Measurements from ENCODE around the gene LTB4R.
A peak's percentile ranks its signal among the peaks of the same experiment; 100 is the strongest.

The LTB4R gene, protein sequence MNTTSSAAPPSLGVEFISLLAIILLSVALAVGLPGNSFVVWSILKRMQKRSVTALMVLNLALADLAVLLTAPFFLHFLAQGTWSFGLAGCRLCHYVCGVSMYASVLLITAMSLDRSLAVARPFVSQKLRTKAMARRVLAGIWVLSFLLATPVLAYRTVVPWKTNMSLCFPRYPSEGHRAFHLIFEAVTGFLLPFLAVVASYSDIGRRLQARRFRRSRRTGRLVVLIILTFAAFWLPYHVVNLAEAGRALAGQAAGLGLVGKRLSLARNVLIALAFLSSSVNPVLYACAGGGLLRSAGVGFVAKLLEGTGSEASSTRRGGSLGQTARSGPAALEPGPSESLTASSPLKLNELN

DNA sequence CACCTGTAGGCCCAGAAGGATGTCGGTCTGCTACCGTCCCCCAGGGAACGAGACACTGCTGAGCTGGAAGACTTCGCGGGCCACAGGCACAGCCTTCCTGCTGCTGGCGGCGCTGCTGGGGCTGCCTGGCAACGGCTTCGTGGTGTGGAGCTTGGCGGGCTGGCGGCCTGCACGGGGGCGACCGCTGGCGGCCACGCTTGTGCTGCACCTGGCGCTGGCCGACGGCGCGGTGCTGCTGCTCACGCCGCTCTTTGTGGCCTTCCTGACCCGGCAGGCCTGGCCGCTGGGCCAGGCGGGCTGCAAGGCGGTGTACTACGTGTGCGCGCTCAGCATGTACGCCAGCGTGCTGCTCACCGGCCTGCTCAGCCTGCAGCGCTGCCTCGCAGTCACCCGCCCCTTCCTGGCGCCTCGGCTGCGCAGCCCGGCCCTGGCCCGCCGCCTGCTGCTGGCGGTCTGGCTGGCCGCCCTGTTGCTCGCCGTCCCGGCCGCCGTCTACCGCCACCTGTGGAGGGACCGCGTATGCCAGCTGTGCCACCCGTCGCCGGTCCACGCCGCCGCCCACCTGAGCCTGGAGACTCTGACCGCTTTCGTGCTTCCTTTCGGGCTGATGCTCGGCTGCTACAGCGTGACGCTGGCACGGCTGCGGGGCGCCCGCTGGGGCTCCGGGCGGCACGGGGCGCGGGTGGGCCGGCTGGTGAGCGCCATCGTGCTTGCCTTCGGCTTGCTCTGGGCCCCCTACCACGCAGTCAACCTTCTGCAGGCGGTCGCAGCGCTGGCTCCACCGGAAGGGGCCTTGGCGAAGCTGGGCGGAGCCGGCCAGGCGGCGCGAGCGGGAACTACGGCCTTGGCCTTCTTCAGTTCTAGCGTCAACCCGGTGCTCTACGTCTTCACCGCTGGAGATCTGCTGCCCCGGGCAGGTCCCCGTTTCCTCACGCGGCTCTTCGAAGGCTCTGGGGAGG is at the start of gene LTB4R:
Gene LTB4R (plus strand): TSS at position 857 of the 959 bp plus-strand sequence. CDS start 4,150 bp downstream, outside the sequence.
- no peaks in the 10 kb centered on the region for H3K9me3 ChIP-seq (ENCODE audit: control insufficient read depth in 2 of 2, low read length in 2 of 2)
- no peaks in the 10 kb centered on the region for H3K27me3 ChIP-seq (ENCODE audit: control insufficient read depth in 2 of 2, insufficient read depth in 2 of 2, low read length in 2 of 2)
- H3K4me1 ChIP-seq (ENCODE audit: control insufficient read depth in 2 of 2, insufficient read depth in 2 of 2, low read length in 2 of 2), result peaks cover 36 to 57% of the 10 kb centered on the region in 2 donors

DNA sequence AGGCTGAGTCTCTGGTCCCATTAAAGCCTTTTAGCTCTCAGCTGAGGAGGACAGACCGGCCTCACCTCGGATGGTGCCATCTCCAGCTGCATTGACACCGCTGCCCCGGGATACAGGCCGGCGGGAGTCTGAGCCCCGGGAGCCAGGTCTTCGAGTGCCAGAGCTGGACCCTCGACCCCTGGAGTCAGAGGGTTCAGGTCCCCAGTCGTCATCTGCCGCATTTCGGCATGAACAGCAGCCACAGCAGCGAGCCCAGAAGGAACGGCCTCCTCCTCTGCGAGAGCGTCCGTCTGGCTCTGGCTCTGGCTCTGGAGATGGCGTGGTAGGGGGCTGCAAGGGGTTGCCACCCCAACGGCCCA is 49.4 kb upstream of the LTB4R start:
- H3K4me1 ChIP-seq (ENCODE audit: control insufficient read depth in 2 of 2, insufficient read depth in 2 of 2, low read length in 2 of 2), result no peaks in the 10 kb centered on the region
- no peaks in the 10 kb centered on the region for H3K27me3 ChIP-seq (ENCODE audit: control insufficient read depth in 2 of 2, insufficient read depth in 2 of 2, low read length in 2 of 2)
- H3K4me3 ChIP-seq (ENCODE audit: low read length in 2 of 2), result no peak overlapping the region
- H3K36me3 ChIP-seq (ENCODE audit: control insufficient read depth in 2 of 2, insufficient read depth in 2 of 2, low read length in 2 of 2), result peaks cover 15 to 18% of the 10 kb centered on the region in 2 donors
- no peak overlapping the region for H3K27ac ChIP-seq (ENCODE audit: low read depth in 2 of 2, low read length in 2 of 2)
- no peak overlapping the region for H3K9ac ChIP-seq (ENCODE audit: low read depth in 1 of 2, low read length in 2 of 2)
- H3K9me3 ChIP-seq (ENCODE audit: control insufficient read depth in 2 of 2, low read length in 2 of 2), result no peaks in the 10 kb centered on the region

More for the DNA sequence above, at the start of gene LTB4R:
- Histone ChIP-seq H3K27ac (ENCODE audit: low read depth in 2 of 2, low read length in 2 of 2) (peak within 1 kb of the TSS; percentile 63 to 83), H3K4me3 (ENCODE audit: low read length in 2 of 2) (peak within 1 kb of the TSS; percentile 55 to 74), H3K36me3 (ENCODE audit: control insufficient read depth in 2 of 2, insufficient read depth in 2 of 2, low read length in 2 of 2) (peaks cover 8 to 13% of the 10 kb centered on the region in 2 donors), H3K9ac (ENCODE audit: low read depth in 1 of 2, low read length in 2 of 2) (peak within 1 kb of the TSS; percentile 52)

DNA sequence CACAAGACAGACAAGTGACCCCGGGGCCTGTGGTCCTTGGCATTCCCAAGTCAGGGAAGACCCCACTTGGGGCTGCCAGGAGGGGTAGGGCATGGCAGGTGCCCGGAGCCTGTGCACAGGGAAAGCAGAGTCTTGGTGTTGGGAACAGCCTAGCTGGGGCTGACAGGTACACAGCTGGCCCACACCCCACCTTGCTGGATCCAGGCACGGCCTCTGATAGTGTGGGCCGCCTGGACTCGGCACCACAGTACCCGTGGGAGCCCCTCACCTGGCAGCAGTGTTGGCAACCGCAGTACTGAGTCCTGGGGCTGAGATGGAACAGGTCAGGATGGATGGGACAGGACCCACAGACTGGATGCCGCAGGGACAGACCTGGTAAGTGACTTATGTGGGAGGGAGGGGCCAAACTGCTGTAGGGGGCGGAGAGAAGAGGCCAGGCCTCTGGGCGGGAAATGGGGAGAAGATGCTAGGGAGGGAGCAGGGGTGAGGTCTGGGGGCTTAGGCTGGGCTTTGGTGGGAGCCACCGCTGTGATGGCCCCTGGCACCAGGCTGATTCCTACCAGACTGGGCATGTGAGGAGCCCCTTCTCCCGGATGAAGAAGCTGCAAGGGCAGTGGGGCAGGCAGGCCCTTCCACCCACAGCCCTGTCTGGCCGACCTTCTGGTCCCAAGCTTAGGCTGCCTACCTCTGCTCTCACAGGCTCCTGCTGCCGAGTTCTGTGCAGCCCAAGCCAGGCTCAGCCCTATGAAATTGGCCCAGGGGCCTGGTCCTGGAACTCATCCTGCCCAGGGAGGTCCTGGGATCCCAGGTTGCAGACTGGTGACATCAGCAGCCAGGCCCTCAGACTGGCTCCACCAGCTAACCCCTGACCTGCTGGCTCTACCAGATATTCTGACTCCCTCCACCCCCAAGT is 48.2 kb upstream of the LTB4R start, which contains the start of gene TGM1:
Gene TGM1 (minus strand): TSS at position 357 of the 913 bp plus-strand sequence. CDS start 825 bp downstream, outside the sequence.
- no peak within 1 kb of the TSS for H3K27ac ChIP-seq (ENCODE audit: low read depth in 2 of 2, low read length in 2 of 2)
- no peaks in the 10 kb centered on the region for H3K9me3 ChIP-seq (ENCODE audit: control insufficient read depth in 2 of 2, low read length in 2 of 2)
- peaks cover 24% of the 10 kb centered on the region in 2 donors for H3K36me3 ChIP-seq (ENCODE audit: control insufficient read depth in 2 of 2, insufficient read depth in 2 of 2, low read length in 2 of 2)
- H3K27me3 ChIP-seq (ENCODE audit: control insufficient read depth in 2 of 2, insufficient read depth in 2 of 2, low read length in 2 of 2), result no peaks in the 10 kb centered on the region
- H3K4me3 ChIP-seq (ENCODE audit: low read length in 2 of 2), result no peak within 1 kb of the TSS
- H3K4me1 ChIP-seq (ENCODE audit: control insufficient read depth in 2 of 2, insufficient read depth in 2 of 2, low read length in 2 of 2), result no peaks in the 10 kb centered on the region
- no peak within 1 kb of the TSS for H3K9ac ChIP-seq (ENCODE audit: low read depth in 1 of 2, low read length in 2 of 2)

DNA sequence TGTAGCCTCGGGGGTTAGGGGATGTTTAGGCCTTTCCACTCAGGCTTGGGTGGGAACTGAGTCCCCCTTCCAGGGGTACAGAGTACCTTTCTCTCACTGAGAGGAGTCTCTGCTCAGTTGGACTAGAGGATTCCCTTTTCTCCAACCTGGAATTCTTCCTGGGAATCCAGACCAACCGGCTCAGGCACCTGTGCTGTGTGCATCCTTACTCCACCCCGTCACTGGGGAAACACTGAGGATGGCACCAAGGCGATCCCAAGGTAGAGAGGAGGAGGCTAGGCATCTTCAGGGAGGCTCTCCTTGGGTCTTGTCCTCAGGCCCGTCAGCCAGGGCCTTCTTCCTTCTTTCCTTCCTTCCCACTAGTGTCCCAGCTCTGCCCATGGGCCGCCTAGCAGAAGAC is 47.5 kb upstream of the LTB4R start:
- no peak overlapping the region for H3K9ac ChIP-seq (ENCODE audit: low read depth in 1 of 2, low read length in 2 of 2)
- no peaks in the 10 kb centered on the region for H3K9me3 ChIP-seq (ENCODE audit: control insufficient read depth in 2 of 2, low read length in 2 of 2)
- H3K4me3 ChIP-seq (ENCODE audit: low read length in 2 of 2), result no peak overlapping the region
- no peaks in the 10 kb centered on the region for H3K27me3 ChIP-seq (ENCODE audit: control insufficient read depth in 2 of 2, insufficient read depth in 2 of 2, low read length in 2 of 2)
- H3K27ac ChIP-seq (ENCODE audit: low read depth in 2 of 2, low read length in 2 of 2), result no peak overlapping the region
- H3K36me3 ChIP-seq (ENCODE audit: control insufficient read depth in 2 of 2, insufficient read depth in 2 of 2, low read length in 2 of 2), result peaks cover 28% of the 10 kb centered on the region in 2 donors
- no peaks in the 10 kb centered on the region for H3K4me1 ChIP-seq (ENCODE audit: control insufficient read depth in 2 of 2, insufficient read depth in 2 of 2, low read length in 2 of 2)

DNA sequence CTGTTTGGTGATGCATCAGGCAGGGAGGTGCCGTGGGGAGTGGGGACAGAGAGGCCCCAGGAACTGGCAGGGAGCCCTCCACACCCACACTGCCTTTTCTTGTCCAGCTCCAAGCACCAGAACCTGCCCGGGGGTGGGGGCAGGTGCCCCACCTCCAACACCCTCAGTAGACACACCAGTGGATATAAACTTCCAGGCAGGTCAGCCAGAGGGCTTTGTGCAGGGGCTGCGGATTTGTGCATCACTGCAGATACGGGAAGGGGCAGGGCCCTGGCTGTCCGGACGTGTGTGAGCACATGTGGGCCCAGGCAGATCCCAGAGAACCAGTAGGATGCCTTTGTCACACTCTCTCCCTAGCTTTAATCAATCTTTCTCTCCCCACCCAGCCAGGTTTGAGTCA is 47.0 kb upstream of the LTB4R start:
- no peak overlapping the region for H3K27ac ChIP-seq (ENCODE audit: low read depth in 2 of 2, low read length in 2 of 2)

DNA sequence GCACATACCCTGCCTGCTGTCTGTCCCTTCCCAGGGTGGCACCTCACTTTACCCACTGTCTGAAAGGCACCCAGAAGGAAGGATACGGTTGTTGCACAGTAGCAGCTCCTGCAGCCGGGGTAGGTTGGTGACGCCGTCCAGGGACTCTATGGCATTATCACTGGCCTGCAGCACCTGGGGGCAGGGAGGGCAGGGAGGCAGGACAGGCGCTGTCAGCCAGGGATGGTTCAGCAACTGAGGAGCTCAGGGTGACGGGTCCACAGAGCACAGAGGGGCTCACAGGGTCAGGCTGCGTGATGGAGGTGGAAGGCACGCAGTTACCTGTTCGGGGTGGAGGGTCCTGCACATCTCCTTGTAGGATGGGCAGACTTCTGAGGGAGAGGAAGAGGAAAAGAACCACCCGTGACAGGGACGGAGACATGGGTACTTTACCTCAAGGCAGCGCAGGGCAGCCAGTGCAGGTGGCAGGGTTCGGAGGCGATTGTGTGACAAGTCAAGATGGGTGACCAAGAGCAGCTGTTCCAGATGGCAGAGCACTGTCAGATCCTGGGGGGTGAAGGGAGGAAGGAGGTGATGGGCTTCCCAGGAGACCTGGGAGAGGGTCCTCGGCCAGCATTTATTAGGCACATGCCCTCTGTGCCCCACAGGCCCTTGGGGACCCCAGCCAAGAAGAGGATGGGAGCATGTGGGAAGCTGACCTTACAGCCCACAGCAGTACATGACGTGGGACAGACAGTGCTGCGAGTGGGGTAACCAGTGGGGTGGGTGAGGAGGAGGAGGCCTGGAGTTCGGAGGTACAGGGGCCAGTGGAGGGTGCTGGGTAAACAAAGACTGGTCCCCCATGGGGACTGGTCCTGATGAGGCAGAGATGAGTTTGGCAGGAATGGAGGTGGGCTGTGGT is 44.7 kb upstream of the LTB4R start:
- peaks cover 34% of the 10 kb centered on the region in 2 donors for H3K36me3 ChIP-seq (ENCODE audit: control insufficient read depth in 2 of 2, insufficient read depth in 2 of 2, low read length in 2 of 2)
- H3K4me1 ChIP-seq (ENCODE audit: control insufficient read depth in 2 of 2, insufficient read depth in 2 of 2, low read length in 2 of 2), result peaks cover 3 to 5% of the 10 kb centered on the region in 2 donors
- no peak overlapping the region for H3K9ac ChIP-seq (ENCODE audit: low read depth in 1 of 2, low read length in 2 of 2)
- no peak overlapping the region for H3K27ac ChIP-seq (ENCODE audit: low read depth in 2 of 2, low read length in 2 of 2)
- H3K27me3 ChIP-seq (ENCODE audit: control insufficient read depth in 2 of 2, insufficient read depth in 2 of 2, low read length in 2 of 2), result no peaks in the 10 kb centered on the region
- H3K4me3 ChIP-seq (ENCODE audit: low read length in 2 of 2), result no peak overlapping the region
- no peaks in the 10 kb centered on the region for H3K9me3 ChIP-seq (ENCODE audit: control insufficient read depth in 2 of 2, low read length in 2 of 2)

More for the DNA sequence above, 47.0 kb upstream of the LTB4R start:
- Histone ChIP-seq H3K9me3 (ENCODE audit: control insufficient read depth in 2 of 2, low read length in 2 of 2) (no peaks in the 10 kb centered on the region), H3K4me1 (ENCODE audit: control insufficient read depth in 2 of 2, insufficient read depth in 2 of 2, low read length in 2 of 2) (no peaks in the 10 kb centered on the region), H3K27me3 (ENCODE audit: control insufficient read depth in 2 of 2, insufficient read depth in 2 of 2, low read length in 2 of 2) (no peaks in the 10 kb centered on the region), H3K4me3 (ENCODE audit: low read length in 2 of 2) (no peak overlapping the region), H3K36me3 (ENCODE audit: control insufficient read depth in 2 of 2, insufficient read depth in 2 of 2, low read length in 2 of 2) (peaks cover 32 to 33% of the 10 kb centered on the region in 2 donors), H3K9ac (ENCODE audit: low read depth in 1 of 2, low read length in 2 of 2) (no peak overlapping the region)

DNA sequence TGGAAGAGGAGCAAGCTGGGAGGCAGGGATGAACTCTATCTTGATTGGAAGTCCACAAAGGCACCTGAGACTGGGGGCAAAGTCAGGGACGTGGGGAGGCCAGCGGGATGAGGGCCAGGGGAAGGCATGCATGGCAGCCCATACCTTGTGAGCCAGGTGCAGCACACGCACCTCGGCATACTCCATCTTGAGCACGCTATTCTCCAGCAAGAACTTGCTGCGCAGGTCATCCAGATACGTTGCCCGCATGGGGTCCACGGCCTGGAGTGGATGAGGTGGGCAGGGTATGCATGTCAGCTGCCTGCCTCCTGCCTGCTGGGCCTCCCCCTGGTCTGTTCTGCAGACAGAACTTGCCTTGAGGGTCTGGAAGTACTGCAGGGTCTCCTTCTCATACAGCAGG is 43.8 kb upstream of the LTB4R start:
- peaks cover 34% of the 10 kb centered on the region in 2 donors for H3K36me3 ChIP-seq (ENCODE audit: control insufficient read depth in 2 of 2, insufficient read depth in 2 of 2, low read length in 2 of 2)
- H3K4me1 ChIP-seq (ENCODE audit: control insufficient read depth in 2 of 2, insufficient read depth in 2 of 2, low read length in 2 of 2), result peaks cover 5 to 10% of the 10 kb centered on the region in 2 donors
- H3K9me3 ChIP-seq (ENCODE audit: control insufficient read depth in 2 of 2, low read length in 2 of 2), result no peaks in the 10 kb centered on the region
- no peak overlapping the region for H3K27ac ChIP-seq (ENCODE audit: low read depth in 2 of 2, low read length in 2 of 2)
- H3K27me3 ChIP-seq (ENCODE audit: control insufficient read depth in 2 of 2, insufficient read depth in 2 of 2, low read length in 2 of 2), result no peaks in the 10 kb centered on the region
- H3K4me3 ChIP-seq (ENCODE audit: low read length in 2 of 2), result no peak overlapping the region
- no peak overlapping the region for H3K9ac ChIP-seq (ENCODE audit: low read depth in 1 of 2, low read length in 2 of 2)

DNA sequence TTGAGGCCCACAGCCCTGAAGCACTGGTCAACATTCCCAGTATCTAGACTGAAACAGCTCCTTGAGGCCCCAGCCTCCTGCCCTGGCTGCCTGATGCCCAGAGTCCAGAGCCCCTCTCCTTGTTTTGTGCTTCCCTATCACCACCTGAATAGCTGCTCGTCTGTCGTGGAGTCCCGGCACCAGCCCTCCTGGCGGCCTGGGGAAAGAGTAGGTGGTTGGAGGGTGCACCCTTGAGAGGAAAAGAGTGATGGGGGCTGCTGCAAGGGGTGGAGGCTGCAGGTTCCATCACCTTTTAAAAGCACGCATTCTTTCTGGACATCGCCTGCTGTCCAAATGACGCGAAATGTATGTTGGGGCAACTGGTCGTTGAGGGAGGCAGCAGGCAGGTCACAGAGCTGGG is 43.1 kb upstream of the LTB4R start:
- H3K36me3 ChIP-seq (ENCODE audit: control insufficient read depth in 2 of 2, insufficient read depth in 2 of 2, low read length in 2 of 2), result peaks cover 34% of the 10 kb centered on the region in 2 donors
- peaks cover 5 to 10% of the 10 kb centered on the region in 2 donors for H3K4me1 ChIP-seq (ENCODE audit: control insufficient read depth in 2 of 2, insufficient read depth in 2 of 2, low read length in 2 of 2)
- no peak overlapping the region for H3K27ac ChIP-seq (ENCODE audit: low read depth in 2 of 2, low read length in 2 of 2)
- no peaks in the 10 kb centered on the region for H3K9me3 ChIP-seq (ENCODE audit: control insufficient read depth in 2 of 2, low read length in 2 of 2)
- H3K9ac ChIP-seq (ENCODE audit: low read depth in 1 of 2, low read length in 2 of 2), result no peak overlapping the region
- H3K4me3 ChIP-seq (ENCODE audit: low read length in 2 of 2), result no peak overlapping the region
- no peaks in the 10 kb centered on the region for H3K27me3 ChIP-seq (ENCODE audit: control insufficient read depth in 2 of 2, insufficient read depth in 2 of 2, low read length in 2 of 2)

DNA sequence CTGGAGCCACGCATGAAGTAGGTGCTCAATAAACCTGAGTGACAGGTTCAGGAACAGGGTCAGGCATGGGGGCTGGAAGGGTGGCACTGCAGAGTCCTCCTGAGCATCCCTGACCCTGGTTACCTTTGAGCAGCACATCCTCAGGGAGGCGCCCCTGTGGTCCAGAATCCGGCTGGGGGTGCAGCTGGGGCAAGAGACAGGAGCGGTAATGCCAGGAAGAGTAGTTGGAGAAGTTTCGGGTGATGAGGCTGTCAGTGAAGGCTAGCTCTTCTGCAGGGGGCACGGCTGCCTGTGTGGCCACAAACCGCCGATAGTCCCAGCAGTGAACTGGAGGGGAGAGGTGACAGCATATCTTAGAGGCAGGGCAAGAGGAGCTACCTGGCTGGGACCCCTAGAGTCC is 41.9 kb upstream of the LTB4R start:
- peaks cover 34% of the 10 kb centered on the region in 2 donors for H3K36me3 ChIP-seq (ENCODE audit: control insufficient read depth in 2 of 2, insufficient read depth in 2 of 2, low read length in 2 of 2)
- no peak overlapping the region for H3K4me3 ChIP-seq (ENCODE audit: low read length in 2 of 2)
- H3K9ac ChIP-seq (ENCODE audit: low read depth in 1 of 2, low read length in 2 of 2), result no peak overlapping the region
- no peak overlapping the region for H3K27ac ChIP-seq (ENCODE audit: low read depth in 2 of 2, low read length in 2 of 2)
- no peaks in the 10 kb centered on the region for H3K27me3 ChIP-seq (ENCODE audit: control insufficient read depth in 2 of 2, insufficient read depth in 2 of 2, low read length in 2 of 2)
- H3K9me3 ChIP-seq (ENCODE audit: control insufficient read depth in 2 of 2, low read length in 2 of 2), result no peaks in the 10 kb centered on the region
- H3K4me1 ChIP-seq (ENCODE audit: control insufficient read depth in 2 of 2, insufficient read depth in 2 of 2, low read length in 2 of 2), result peaks cover 5 to 10% of the 10 kb centered on the region in 2 donors
